Measurements from ENCODE around the gene CDYL2.

CDYL2 gene

DNA sequence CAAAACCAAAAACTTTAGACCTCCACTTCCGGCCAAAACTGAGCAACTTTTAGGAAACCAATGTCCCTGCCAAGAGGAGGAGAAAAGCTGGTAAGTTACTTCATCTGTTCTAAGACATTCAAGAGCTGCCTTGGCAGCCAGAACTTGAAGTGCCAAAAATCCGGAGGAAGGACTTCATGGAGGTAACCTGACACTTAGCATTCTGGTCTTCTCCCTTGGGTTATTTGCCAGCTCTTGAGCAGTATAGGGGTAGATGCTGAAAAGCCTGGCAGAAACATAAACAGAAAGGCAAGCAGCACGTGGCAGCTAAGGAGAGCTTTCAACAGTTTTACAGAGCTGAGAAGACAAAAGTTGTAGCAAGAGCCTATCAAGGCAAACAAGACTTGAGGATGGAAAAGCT is 53.2 kb downstream of the CDYL2 start:
- Histone ChIP-seq H3K36me3 (replicated peaks in 1 of 2; ENCODE audit: control insufficient read depth in 2 of 2, insufficient read depth in 2 of 2, low read length in 2 of 2) (no peaks in the 10 kb centered on the region), H2BK5ac (ENCODE audit: low read length) (no peak overlapping the region), H3K14ac (ENCODE audit: low read length) (no peak overlapping the region), H2AK5ac (ENCODE audit: low read depth, low read length) (no peak overlapping the region), H3K23ac (ENCODE audit: low read depth, low read length, poor library complexity) (no peak overlapping the region), H3K4me2 (ENCODE audit: insufficient read depth, low read length, poor library complexity, severe bottlenecking) (no peak overlapping the region), H2BK120ac (ENCODE audit: low read depth, low read length) (no peak overlapping the region), H2BK12ac (ENCODE audit: low read length) (no peak overlapping the region), H3K4me1 (ENCODE audit: control insufficient read depth in 2 of 2, insufficient read depth in 1 of 2, low read depth in 1 of 2, low read length in 2 of 2) (no peaks in the 10 kb centered on the region), H2BK15ac (ENCODE audit: low read length) (no peak overlapping the region), H3K4me3 (ENCODE audit: low read length in 2 of 2) (no peak overlapping the region), H2AFZ (ENCODE audit: low read length) (no peak overlapping the region), H3K79me1 (ENCODE audit: low read depth, low read length) (no peaks in the 10 kb centered on the region), H3K27ac (replicated peaks; ENCODE audit: low read length) (no peak overlapping the region), H3K9ac (ENCODE audit: low read depth, low read length, poor library complexity) (no peak overlapping the region), H3K4ac (ENCODE audit: low read length) (no peak overlapping the region), H3K27me3 (ENCODE audit: control insufficient read depth in 3 of 3, insufficient read depth in 3 of 3, low read depth in 1 of 3, low read length in 3 of 3) (no peaks in the 10 kb centered on the region), H4K91ac (ENCODE audit: low read depth, low read length, poor library complexity) (no peak overlapping the region), H3K9me3 (replicated peaks in 1 of 2; ENCODE audit: control insufficient read depth in 2 of 2, insufficient read depth in 1 of 2, low read depth in 1 of 2, low read length in 2 of 2) (peaks cover 0 to 2% of the 10 kb centered on the region in 2 donors), H3K18ac (ENCODE audit: low read length) (no peak overlapping the region), H4K8ac (ENCODE audit: low read depth, low read length) (no peak overlapping the region)
- no CpG with 5 or more reads among the region's 3 CpGs for WGBS, 2 donors (ENCODE audit: extremely low coverage in 2 of 2, insufficient read length in 2 of 2, insufficient replicate concordance in 1 of 2)
- no peak for DNase-seq (ENCODE audit: low spot score)

DNA sequence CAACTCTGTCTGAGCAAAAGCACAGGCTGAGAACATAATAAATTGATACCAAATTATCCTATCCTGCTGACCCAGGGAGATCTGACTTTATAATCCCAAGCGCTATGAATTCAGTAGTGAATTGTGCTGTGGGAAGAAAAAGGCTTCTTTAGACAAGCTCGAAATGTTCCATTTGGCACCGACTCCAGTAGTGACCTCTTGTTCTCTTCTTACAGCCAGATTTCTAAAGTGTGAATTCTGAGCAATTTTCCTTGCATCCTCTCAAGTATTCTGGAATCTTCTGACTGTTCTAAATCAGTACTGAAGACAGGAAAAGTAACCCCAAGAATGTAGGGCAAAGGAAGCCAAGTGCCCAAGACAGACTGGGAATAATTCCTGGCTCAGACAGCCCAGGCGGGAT is 58.2 kb downstream of the CDYL2 start:
- H3K9ac ChIP-seq (ENCODE audit: low read depth, low read length, poor library complexity) = no peak overlapping the region
- DNase-seq (ENCODE audit: low spot score) = no peak
- no peak overlapping the region for H2AFZ ChIP-seq (ENCODE audit: low read length)
- H2AK5ac ChIP-seq (ENCODE audit: low read depth, low read length) = no peak overlapping the region
- no peak overlapping the region for H3K18ac ChIP-seq (ENCODE audit: low read length)
- no peak overlapping the region for H3K23ac ChIP-seq (ENCODE audit: low read depth, low read length, poor library complexity)
- no peaks in the 10 kb centered on the region for H3K79me1 ChIP-seq (ENCODE audit: low read depth, low read length)
- no peak overlapping the region for H2BK5ac ChIP-seq (ENCODE audit: low read length)
- no peak overlapping the region for H4K91ac ChIP-seq (ENCODE audit: low read depth, low read length, poor library complexity)
- H3K9me3 ChIP-seq (replicated peaks in 1 of 2; ENCODE audit: control insufficient read depth in 2 of 2, insufficient read depth in 1 of 2, low read depth in 1 of 2, low read length in 2 of 2) = no peaks in the 10 kb centered on the region
- WGBS, 2 donors (ENCODE audit: extremely low coverage in 2 of 2, insufficient read length in 2 of 2, insufficient replicate concordance in 1 of 2) = no CpG with 5 or more reads among the region's 4 CpGs
- no peak overlapping the region for H3K4me3 ChIP-seq (ENCODE audit: low read length in 2 of 2)
- H3K4me1 ChIP-seq (ENCODE audit: control insufficient read depth in 2 of 2, insufficient read depth in 1 of 2, low read depth in 1 of 2, low read length in 2 of 2) = no peaks in the 10 kb centered on the region
- H2BK12ac ChIP-seq (ENCODE audit: low read length) = no peak overlapping the region
- H3K14ac ChIP-seq (ENCODE audit: low read length) = no peak overlapping the region
- H3K27me3 ChIP-seq (ENCODE audit: control insufficient read depth in 3 of 3, insufficient read depth in 3 of 3, low read depth in 1 of 3, low read length in 3 of 3) = no peaks in the 10 kb centered on the region
- no peaks in the 10 kb centered on the region for H3K36me3 ChIP-seq (replicated peaks in 1 of 2; ENCODE audit: control insufficient read depth in 2 of 2, insufficient read depth in 2 of 2, low read length in 2 of 2)
- no peak overlapping the region for H4K8ac ChIP-seq (ENCODE audit: low read depth, low read length)
- H2BK15ac ChIP-seq (ENCODE audit: low read length) = no peak overlapping the region
- no peak overlapping the region for H3K4me2 ChIP-seq (ENCODE audit: insufficient read depth, low read length, poor library complexity, severe bottlenecking)
- no peak overlapping the region for H2BK120ac ChIP-seq (ENCODE audit: low read depth, low read length)
- H3K27ac ChIP-seq (replicated peaks; ENCODE audit: low read length) = no peak overlapping the region
- no peak overlapping the region for H3K4ac ChIP-seq (ENCODE audit: low read length)

DNA sequence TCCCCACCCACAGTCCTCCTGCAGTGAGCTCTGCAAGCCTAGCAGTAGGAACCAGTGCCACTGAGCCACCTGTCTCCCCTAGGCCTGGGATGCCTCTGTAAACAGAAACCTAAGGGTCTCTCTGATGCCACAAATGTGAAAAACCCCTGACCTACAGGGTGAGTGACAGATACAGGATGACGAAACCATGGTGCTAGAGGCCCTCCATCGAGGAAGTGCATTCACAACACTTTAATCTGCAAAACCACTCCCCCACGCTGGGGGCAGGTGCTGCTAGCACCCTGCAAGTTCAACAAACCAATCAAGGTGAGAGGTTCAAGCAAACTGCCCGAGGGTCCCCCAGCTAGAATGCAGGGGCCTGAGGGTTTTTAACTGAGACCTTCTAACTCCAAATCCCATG is 59.5 kb downstream of the CDYL2 start:
- no peak overlapping the region for H4K8ac ChIP-seq (ENCODE audit: low read depth, low read length)

DNA sequence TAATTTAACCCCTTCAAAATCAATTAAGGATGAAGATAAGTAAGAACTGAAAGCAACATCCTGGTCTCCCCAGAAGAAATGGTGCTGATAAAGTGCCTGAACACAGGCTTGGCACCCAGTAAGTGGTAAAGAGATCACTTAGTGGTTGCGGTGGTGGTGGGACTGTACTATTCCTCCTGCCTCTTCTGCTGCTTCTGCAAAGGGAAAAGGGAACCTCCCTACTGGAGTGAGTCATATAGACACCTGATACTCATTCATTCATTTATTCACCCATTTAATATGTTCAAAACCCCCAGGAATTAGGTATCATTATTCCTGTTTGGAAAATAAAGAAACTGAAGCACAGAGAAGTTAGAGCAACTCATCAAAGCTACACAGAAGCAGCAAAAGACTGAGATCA is 60.6 kb downstream of the CDYL2 start:
- no peak overlapping the region for H3K4me3 ChIP-seq (ENCODE audit: low read length in 2 of 2)
- H3K14ac ChIP-seq (ENCODE audit: low read length) = no peak overlapping the region
- H3K27me3 ChIP-seq (ENCODE audit: control insufficient read depth in 3 of 3, insufficient read depth in 3 of 3, low read depth in 1 of 3, low read length in 3 of 3) = no peaks in the 10 kb centered on the region
- no CpG with 5 or more reads among the region's 1 CpG for WGBS, 2 donors (ENCODE audit: extremely low coverage in 2 of 2, insufficient read length in 2 of 2, insufficient replicate concordance in 1 of 2)
- H3K4me1 ChIP-seq (ENCODE audit: control insufficient read depth in 2 of 2, insufficient read depth in 1 of 2, low read depth in 1 of 2, low read length in 2 of 2) = no peaks in the 10 kb centered on the region
- H3K23ac ChIP-seq (ENCODE audit: low read depth, low read length, poor library complexity) = no peak overlapping the region
- no peak overlapping the region for H2BK12ac ChIP-seq (ENCODE audit: low read length)
- H3K18ac ChIP-seq (ENCODE audit: low read length) = no peak overlapping the region
- no peak overlapping the region for H3K27ac ChIP-seq (replicated peaks; ENCODE audit: low read length)
- peaks cover 0 to 2% of the 10 kb centered on the region in 2 donors for H3K9me3 ChIP-seq (replicated peaks in 1 of 2; ENCODE audit: control insufficient read depth in 2 of 2, insufficient read depth in 1 of 2, low read depth in 1 of 2, low read length in 2 of 2)
- no peak overlapping the region for H2BK15ac ChIP-seq (ENCODE audit: low read length)
- H3K9ac ChIP-seq (ENCODE audit: low read depth, low read length, poor library complexity) = no peak overlapping the region
- H4K91ac ChIP-seq (ENCODE audit: low read depth, low read length, poor library complexity) = no peak overlapping the region
- no peaks in the 10 kb centered on the region for H3K79me1 ChIP-seq (ENCODE audit: low read depth, low read length)
- H2BK120ac ChIP-seq (ENCODE audit: low read depth, low read length) = no peak overlapping the region
- DNase-seq (ENCODE audit: low spot score) = no peak
- no peak overlapping the region for H2AFZ ChIP-seq (ENCODE audit: low read length)
- H2BK5ac ChIP-seq (ENCODE audit: low read length) = no peak overlapping the region
- no peak overlapping the region for H3K4ac ChIP-seq (ENCODE audit: low read length)
- no peak overlapping the region for H4K8ac ChIP-seq (ENCODE audit: low read depth, low read length)
- H3K36me3 ChIP-seq (replicated peaks in 1 of 2; ENCODE audit: control insufficient read depth in 2 of 2, insufficient read depth in 2 of 2, low read length in 2 of 2) = no peaks in the 10 kb centered on the region
- H2AK5ac ChIP-seq (ENCODE audit: low read depth, low read length) = no peak overlapping the region
- no peak overlapping the region for H3K4me2 ChIP-seq (ENCODE audit: insufficient read depth, low read length, poor library complexity, severe bottlenecking)

More for the DNA sequence above, 59.5 kb downstream of the CDYL2 start:
- Histone ChIP-seq H3K4me1 (ENCODE audit: control insufficient read depth in 2 of 2, insufficient read depth in 1 of 2, low read depth in 1 of 2, low read length in 2 of 2) (no peaks in the 10 kb centered on the region), H3K4me3 (ENCODE audit: low read length in 2 of 2) (peak overlapping the region in 1 of 2 donors; percentile 3), H3K4ac (ENCODE audit: low read length) (no peak overlapping the region), H2BK5ac (ENCODE audit: low read length) (no peak overlapping the region), H3K79me1 (ENCODE audit: low read depth, low read length) (no peaks in the 10 kb centered on the region), H3K18ac (ENCODE audit: low read length) (no peak overlapping the region), H2BK120ac (ENCODE audit: low read depth, low read length) (no peak overlapping the region), H2BK12ac (ENCODE audit: low read length) (no peak overlapping the region), H3K27ac (replicated peaks; ENCODE audit: low read length) (no peak overlapping the region), H4K91ac (ENCODE audit: low read depth, low read length, poor library complexity) (no peak overlapping the region), H3K4me2 (ENCODE audit: insufficient read depth, low read length, poor library complexity, severe bottlenecking) (no peak overlapping the region), H3K23ac (ENCODE audit: low read depth, low read length, poor library complexity) (no peak overlapping the region), H3K14ac (ENCODE audit: low read length) (no peak overlapping the region), H2AK5ac (ENCODE audit: low read depth, low read length) (no peak overlapping the region), H2AFZ (ENCODE audit: low read length) (no peak overlapping the region), H3K27me3 (ENCODE audit: control insufficient read depth in 3 of 3, insufficient read depth in 3 of 3, low read depth in 1 of 3, low read length in 3 of 3) (no peaks in the 10 kb centered on the region), H3K9me3 (replicated peaks in 1 of 2; ENCODE audit: control insufficient read depth in 2 of 2, insufficient read depth in 1 of 2, low read depth in 1 of 2, low read length in 2 of 2) (no peaks in the 10 kb centered on the region), H3K9ac (ENCODE audit: low read depth, low read length, poor library complexity) (no peak overlapping the region), H2BK15ac (ENCODE audit: low read length) (no peak overlapping the region), H3K36me3 (replicated peaks in 1 of 2; ENCODE audit: control insufficient read depth in 2 of 2, insufficient read depth in 2 of 2, low read length in 2 of 2) (no peaks in the 10 kb centered on the region)
- DNase-seq (ENCODE audit: low spot score) = no peak
- no CpG with 5 or more reads among the region's 4 CpGs for WGBS, 2 donors (ENCODE audit: extremely low coverage in 2 of 2, insufficient read length in 2 of 2, insufficient replicate concordance in 1 of 2)

Data from neuronal stem cell (in vitro differentiated cells).